Breast epithelium (tissue), 4 donors: ENCODE results near the gene FLNB. TPM values are rescaled to one million over a fixed set of nuclear protein-coding genes. Genes with fewer than 3 reads are reported as not detected.
A peak's percentile ranks its signal among the peaks of the same experiment; 100 is the strongest.

Source experiments
- DNase-seq, 2 donors: peaks; one replicate each; pipeline ENCODE4 v3.0.0-alpha.2; 2019; ENCODE audit warnings: low spot score in 2 of 2
- H3K27ac ChIP-seq, 2 donors: fragments of 200-600 bp; sonication (generic) in 1 of 2; one replicate each; pipeline ENCODE4 v1.5.1; 2016 to 2019; ENCODE audit warnings: mild to moderate bottlenecking in 1 of 2
- H3K27me3 ChIP-seq, 2 donors: fragments of 200-600 bp; sonication (generic) in 1 of 2; one replicate each; pipeline versions ENCODE4 v1.5.1 to v1.6.0; 2017 to 2019; ENCODE audit warnings: control low read depth in 1 of 2, mild to moderate bottlenecking in 1 of 2
- H3K36me3 ChIP-seq: fragments of 200-600 bp; one replicate; pipeline ENCODE4 v1.5.1; 2019
- H3K4me1 ChIP-seq, 2 donors: fragments of 200-600 bp; sonication (generic); one replicate each; pipeline ENCODE4 v1.5.1; 2016 to 2019; ENCODE audit warnings: control low read depth in 1 of 2
- H3K4me3 ChIP-seq, 3 donors: fragments of 200-600 bp; sonication (generic); 1 replicate in 2 of 3; 2 replicates in 1 of 3; pipeline ENCODE4 v1.5.1; 2016 to 2019; ENCODE audit warnings: mild to moderate bottlenecking in 3 of 3, moderate library complexity in 2 of 3
- H3K9me3 ChIP-seq, 2 donors: fragments of 200-600 bp; sonication (generic) in 1 of 2; one replicate each; pipeline ENCODE4 v1.5.1; 2016 to 2019; ENCODE audit warnings: control low read depth in 1 of 2
- POLR2A ChIP-seq: fragments of 450-650 bp; IDR thresholded peaks from one replicate; pipeline ENCODE4 v1.6.1; 2016; ENCODE audit warnings: antibody characterized with exemption, mild to moderate bottlenecking, moderate library complexity
- POLR2AphosphoS5 ChIP-seq, 3 donors: sonication (generic); formaldehyde crosslinking; IDR thresholded peaks; one replicate each; pipeline ENCODE4 v1.6.1; 2017; ENCODE audit warnings: antibody characterized with exemption in 3 of 3
- intact Hi-C: fragments of 100-400 bp; cut with DNase I; formaldehyde crosslinking; loops from one replicate; pipeline ENCODE4 v1.15.1; 2023; ENCODE audit warnings: low total_unique reads
- total RNA-seq, 3 donors: library from RNA; depleted of rRNA; stranded (reverse); fragments of >200 nt; gene quantifications; one replicate each; pipeline ENCODE4 v1.1.0, GENCODE V29; 2016
- TF ChIP-seq, protein P1 (sequence below), 3 donors: fragments of 450-650 bp; IDR thresholded peaks; one replicate each; pipeline ENCODE4 v1.5.1; 2016 to 2017; ENCODE audit warnings: antibody characterized with exemption in 3 of 3, mild to moderate bottlenecking in 3 of 3, moderate library complexity in 3 of 3

Gene FLNB
- total RNA-seq, 3 donors from 2014 or later = 40.3 to 242 (median 164) TPM

GRCh38 chr3:58063022-58063815, 55.0 kb downstream of the FLNB start:
- TF ChIP-seq, protein P1, sequence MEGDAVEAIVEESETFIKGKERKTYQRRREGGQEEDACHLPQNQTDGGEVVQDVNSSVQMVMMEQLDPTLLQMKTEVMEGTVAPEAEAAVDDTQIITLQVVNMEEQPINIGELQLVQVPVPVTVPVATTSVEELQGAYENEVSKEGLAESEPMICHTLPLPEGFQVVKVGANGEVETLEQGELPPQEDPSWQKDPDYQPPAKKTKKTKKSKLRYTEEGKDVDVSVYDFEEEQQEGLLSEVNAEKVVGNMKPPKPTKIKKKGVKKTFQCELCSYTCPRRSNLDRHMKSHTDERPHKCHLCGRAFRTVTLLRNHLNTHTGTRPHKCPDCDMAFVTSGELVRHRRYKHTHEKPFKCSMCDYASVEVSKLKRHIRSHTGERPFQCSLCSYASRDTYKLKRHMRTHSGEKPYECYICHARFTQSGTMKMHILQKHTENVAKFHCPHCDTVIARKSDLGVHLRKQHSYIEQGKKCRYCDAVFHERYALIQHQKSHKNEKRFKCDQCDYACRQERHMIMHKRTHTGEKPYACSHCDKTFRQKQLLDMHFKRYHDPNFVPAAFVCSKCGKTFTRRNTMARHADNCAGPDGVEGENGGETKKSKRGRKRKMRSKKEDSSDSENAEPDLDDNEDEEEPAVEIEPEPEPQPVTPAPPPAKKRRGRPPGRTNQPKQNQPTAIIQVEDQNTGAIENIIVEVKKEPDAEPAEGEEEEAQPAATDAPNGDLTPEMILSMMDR (IDR thresholded peaks at IDR 0.05) = no peak
- no peak for TF ChIP-seq POLR2AphosphoS5 (IDR thresholded peaks at IDR 0.05)
- TF ChIP-seq POLR2A = no peak
- intact Hi-C loops = no loop called here
- Histone ChIP-seq H3K4me1 (peaks cover 0 to 11% of the 10 kb centered on the region in 2 donors), H3K36me3 (no peaks in the 10 kb centered on the region), H3K27me3 (no peaks in the 10 kb centered on the region), H3K4me3 (no peak overlapping the region), H3K27ac (peak overlapping the region; percentile 10 to 26), H3K9me3 (no peaks in the 10 kb centered on the region)
- peak in 1 of 2 donors; percentile 63 for DNase-seq

- TF ChIP-seq POLR2A (no peak), POLR2AphosphoS5 (IDR thresholded peaks at IDR 0.05) (no peak)
- TF ChIP-seq, protein P1 (IDR thresholded peaks at IDR 0.05) = no peak
- Histone ChIP-seq H3K4me3 (no peak overlapping the region), H3K4me1 (peaks cover 0 to 4% of the 10 kb centered on the region in 2 donors), H3K36me3 (no peaks in the 10 kb centered on the region), H3K9me3 (no peaks in the 10 kb centered on the region), H3K27me3 (no peaks in the 10 kb centered on the region), H3K27ac (peak overlapping the region; percentile 40 to 59)
- intact Hi-C loops = no loop called here
- DNase-seq = no peak
Observed at GRCh38 chr3:58064923-58065638, 56.9 kb downstream of the FLNB start.

DNA sequence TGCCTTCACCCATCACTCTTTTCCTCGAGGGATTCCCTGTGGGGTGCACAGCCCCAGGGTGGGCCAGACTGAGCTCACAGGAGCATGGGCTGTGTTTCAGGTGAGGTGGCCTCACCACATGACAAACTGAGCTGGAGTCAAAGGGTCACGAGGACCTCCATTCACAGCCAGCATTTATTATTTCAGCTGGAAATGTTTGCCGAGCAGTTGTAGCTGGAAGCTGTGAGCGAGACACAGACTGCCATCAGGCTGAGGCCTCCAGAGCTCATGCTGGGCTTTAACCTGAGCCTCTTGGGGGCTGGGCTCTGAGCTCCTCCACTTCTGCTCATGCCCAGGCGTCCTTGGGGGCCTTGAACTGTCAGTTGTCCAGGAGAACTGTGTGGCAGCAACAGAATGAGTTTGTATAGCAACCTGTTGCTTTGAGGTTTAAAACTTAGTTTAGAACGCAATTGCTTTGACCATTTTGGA, 57.5 kb downstream of the FLNB start:
- Histone ChIP-seq H3K4me3 (no peak overlapping the region), H3K27ac (peak overlapping the region; percentile 40 to 59), H3K9me3 (no peaks in the 10 kb centered on the region), H3K4me1 (peaks cover 0 to 4% of the 10 kb centered on the region in 2 donors), H3K27me3 (no peaks in the 10 kb centered on the region), H3K36me3 (no peaks in the 10 kb centered on the region)
- DNase-seq = no peak
- intact Hi-C loops = no loop called here
- TF ChIP-seq, protein P1 (IDR thresholded peaks at IDR 0.05) = no peak
- TF ChIP-seq POLR2AphosphoS5 (IDR thresholded peaks at IDR 0.05) (no peak), POLR2A (no peak)

DNA sequence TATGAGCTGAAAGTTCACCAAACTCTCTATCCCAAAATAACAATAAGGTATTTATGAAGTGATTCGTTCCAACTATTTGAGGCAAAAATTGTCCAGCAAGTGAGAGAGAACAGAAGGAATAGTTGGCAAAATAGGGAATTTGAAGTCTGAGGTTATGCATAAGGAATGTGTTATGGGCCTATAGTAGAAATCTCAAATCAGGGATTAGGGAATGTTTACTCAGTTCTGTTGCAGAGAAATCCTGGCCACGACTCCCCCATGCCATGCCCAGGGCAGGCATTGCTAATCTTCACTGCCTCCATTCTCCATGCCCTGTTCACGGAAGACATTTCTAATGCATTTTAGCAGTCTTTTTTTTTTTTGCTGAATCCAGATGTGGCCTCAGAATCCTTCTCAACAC, 58.6 kb downstream of the FLNB start:
- no peak overlapping the region for H3K4me3 ChIP-seq
- H3K9me3 ChIP-seq = no peaks in the 10 kb centered on the region
- no peak overlapping the region for H3K27ac ChIP-seq
- H3K36me3 ChIP-seq = no peaks in the 10 kb centered on the region
- no peak for DNase-seq
- TF ChIP-seq, protein P1 (IDR thresholded peaks at IDR 0.05) = no peak
- TF ChIP-seq POLR2A (no peak), POLR2AphosphoS5 (IDR thresholded peaks at IDR 0.05) (no peak)
- no peaks in the 10 kb centered on the region for H3K27me3 ChIP-seq
- no peaks in the 10 kb centered on the region for H3K4me1 ChIP-seq
- intact Hi-C loops = no loop called here
